GM12892 (cell line): ENCODE data around the gene CBLIF.

ENCODE experiments used
- POLR2A ChIP-seq: IDR thresholded peaks from 2 replicates; pipeline ENCODE4 v1.6.1; 2011; ENCODE audit warnings: low read depth, low read length, control low read depth
- POLR2AphosphoS5 ChIP-seq: IDR thresholded peaks from 2 replicates; pipeline ENCODE4 v1.6.1; 2011; ENCODE audit warnings: low read depth, low read length, control low read depth
- TAF1 ChIP-seq: IDR thresholded peaks from 2 replicates; pipeline ENCODE4 v1.6.1; 2011; ENCODE audit warnings: low read depth, mild to moderate bottlenecking, control low read depth, low read length, borderline replicate concordance

DNA sequence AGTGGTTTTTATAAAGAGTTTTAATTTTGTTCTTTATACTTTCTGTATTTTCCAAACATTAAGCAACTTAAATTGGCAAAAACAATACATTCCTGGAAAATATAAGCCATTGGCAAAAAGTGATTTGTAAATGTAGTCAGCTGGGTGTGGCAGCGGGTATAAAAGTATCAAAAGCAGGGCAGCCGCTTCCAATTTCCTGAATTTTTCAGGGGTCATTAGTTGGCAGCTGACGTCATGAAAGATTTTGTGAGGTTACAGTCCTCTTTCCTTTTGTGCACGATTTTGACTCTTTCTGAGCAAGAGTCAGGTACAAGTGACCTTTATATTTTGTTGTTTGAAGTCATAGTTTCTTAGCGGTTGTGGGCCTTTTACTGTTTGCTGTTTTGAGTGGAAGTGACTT is 33.3 kb upstream of the CBLIF start, which contains the start of gene OOSP3:
- no peak for TF ChIP-seq POLR2A
- no peak for TF ChIP-seq POLR2AphosphoS5
- no peak for TF ChIP-seq TAF1
